HG03139 (cell line): Measurements from ENCODE around the gene APOLD1.
"Not testable (repeated sequence)": the region's sequence is repeated elsewhere in the genome, so short reads cannot be mapped to it uniquely, and the experiment has no call there.

Source experiments
- ATAC-seq: cut with Tn5 transposase; IDR thresholded peaks from one replicate; pipeline ENCODE4 v1.9.1; 2021; ENCODE audit not compliant: unreplicated experiment

Gene APOLD1

GRCh38 chr12:12839003-12839395, 53.5 kb downstream of the APOLD1 start:
- no peak for ATAC-seq

GRCh38 chr12:12839439-12839838, 54.0 kb downstream of the APOLD1 start:
- ATAC-seq, result not testable (repeated sequence)

- no peak for ATAC-seq
Measured at GRCh38 chr12:12839873-12840579, 54.6 kb downstream of the APOLD1 start.

- no peak for ATAC-seq
Measured at GRCh38 chr12:12840580-12840899, 55.1 kb downstream of the APOLD1 start.
